BJ (cell line): ENCODE measurements around the gene ITPR3. TPM values are rescaled to one million over a fixed set of nuclear protein-coding genes. Genes with fewer than 3 reads are reported as not detected.
"Not testable (repeated sequence)": the region's sequence is repeated elsewhere in the genome, so short reads cannot be mapped to it uniquely, and the experiment has no call there.

Source experiments
- CTCF ChIA-PET: fragments of 350-600 bp; formaldehyde crosslinking; extraction: SDS; loops from one replicate; lab custom pipeline; 2021; ENCODE audit warnings: antibody characterized with exemption, inconsistent platforms; lab: Yijun Ruan, JAX
- POLR2A ChIA-PET: fragments of 300-600 bp; sonication (Branson Sonifier 250); formaldehyde crosslinking; extraction: SDS; loops from one replicate; lab custom pipeline; 2021; ENCODE audit warnings: antibody characterized with exemption; lab: Charles Lee
- DNase-seq: peaks from one replicate; pipeline ENCODE4 v3.0.0-alpha.2; 2011; ENCODE audit warnings: low read depth
- H3K27me3 ChIP-seq: 2 replicates; pipeline ENCODE4 v1.6.0; 2011; ENCODE audit warnings: low read length; ENCODE audit not compliant: control insufficient read depth, insufficient read depth
- H3K36me3 ChIP-seq: 2 replicates; pipeline ENCODE4 v1.5.1; 2011; ENCODE audit warnings: low read length; ENCODE audit not compliant: control insufficient read depth, insufficient read depth
- H3K4me3 ChIP-seq: 2 replicates; pipeline ENCODE4 v1.5.1; 2011; ENCODE audit warnings: low read depth, mild to moderate bottlenecking, control low read depth, low read length
- polyA plus RNA-seq: library from polyadenylated mRNA; depleted of rRNA; stranded (reverse); fragments of >200 nt; gene quantifications from 2 replicates; pipeline ENCODE4 v1.2.3, GENCODE V29; 2011
- TF ChIP-seq, protein P1 (sequence below): IDR thresholded peaks from 2 replicates; pipeline ENCODE4 v1.5.1; 2011; ENCODE audit warnings: low read depth, mild to moderate bottlenecking, control low read depth, inconsistent platforms, low read length, moderate library complexity; ENCODE audit not compliant: insufficient read depth

Gene ITPR3
- polyA plus RNA-seq, 1 experiment: 16.6 TPM

DNA sequence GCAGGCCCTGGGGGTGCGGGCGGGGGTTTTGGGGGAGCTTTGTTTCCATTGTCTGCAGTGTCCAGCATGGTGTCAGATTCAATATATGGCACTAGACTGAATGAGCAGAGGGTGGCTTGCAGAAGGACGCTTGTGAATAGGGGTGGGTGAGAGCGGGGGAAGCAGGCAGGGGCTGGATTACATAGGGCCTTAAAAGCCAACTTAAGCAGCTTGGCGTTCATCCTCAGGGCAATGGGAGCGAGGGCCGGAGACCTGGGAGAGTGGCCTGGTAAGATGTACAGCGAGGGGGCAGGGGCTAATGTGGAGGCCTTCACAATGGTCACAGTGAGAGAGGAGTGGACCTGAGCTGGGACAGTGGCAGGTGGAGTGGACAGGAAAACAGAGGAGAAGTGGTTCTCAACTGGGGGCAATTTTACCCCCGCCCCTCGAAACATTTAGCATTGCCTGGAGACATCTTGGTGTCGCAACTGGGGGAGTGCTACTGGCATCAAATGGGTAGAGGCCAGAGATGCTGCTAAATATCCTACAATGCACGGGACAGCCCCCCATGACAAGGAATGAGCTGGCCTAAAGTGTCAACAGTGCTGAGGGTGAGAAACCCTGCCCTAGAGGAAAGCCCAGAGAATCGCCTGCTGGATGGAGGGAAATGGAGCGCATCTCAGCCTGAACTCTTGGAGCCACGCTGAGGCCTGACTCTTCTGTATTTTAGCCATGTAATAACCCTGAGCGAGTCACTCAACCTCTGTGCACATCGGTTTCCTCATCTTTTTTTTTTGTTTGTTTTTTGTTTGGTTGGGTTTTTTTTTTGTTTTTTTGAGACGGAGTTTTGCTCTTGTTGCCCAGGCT lies 25.9 kb upstream of the ITPR3 start:
- H3K4me3 ChIP-seq: no peak overlapping the region
- no peak for DNase-seq
- CTCF ChIA-PET: interaction anchor here (0.6 to 3.4 kb wide), 8 partner anchors 9 to 204 kb away, joined by 3 to 15 read pairs (median 4); partner anchors contain the start of gene UQCC2
- POLR2A ChIA-PET: no interaction called here
- H3K36me3 ChIP-seq: no peaks in the 10 kb centered on the region
- H3K27me3 ChIP-seq: no peaks in the 10 kb centered on the region
- TF ChIP-seq, protein P1, sequence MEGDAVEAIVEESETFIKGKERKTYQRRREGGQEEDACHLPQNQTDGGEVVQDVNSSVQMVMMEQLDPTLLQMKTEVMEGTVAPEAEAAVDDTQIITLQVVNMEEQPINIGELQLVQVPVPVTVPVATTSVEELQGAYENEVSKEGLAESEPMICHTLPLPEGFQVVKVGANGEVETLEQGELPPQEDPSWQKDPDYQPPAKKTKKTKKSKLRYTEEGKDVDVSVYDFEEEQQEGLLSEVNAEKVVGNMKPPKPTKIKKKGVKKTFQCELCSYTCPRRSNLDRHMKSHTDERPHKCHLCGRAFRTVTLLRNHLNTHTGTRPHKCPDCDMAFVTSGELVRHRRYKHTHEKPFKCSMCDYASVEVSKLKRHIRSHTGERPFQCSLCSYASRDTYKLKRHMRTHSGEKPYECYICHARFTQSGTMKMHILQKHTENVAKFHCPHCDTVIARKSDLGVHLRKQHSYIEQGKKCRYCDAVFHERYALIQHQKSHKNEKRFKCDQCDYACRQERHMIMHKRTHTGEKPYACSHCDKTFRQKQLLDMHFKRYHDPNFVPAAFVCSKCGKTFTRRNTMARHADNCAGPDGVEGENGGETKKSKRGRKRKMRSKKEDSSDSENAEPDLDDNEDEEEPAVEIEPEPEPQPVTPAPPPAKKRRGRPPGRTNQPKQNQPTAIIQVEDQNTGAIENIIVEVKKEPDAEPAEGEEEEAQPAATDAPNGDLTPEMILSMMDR: no peak

DNA sequence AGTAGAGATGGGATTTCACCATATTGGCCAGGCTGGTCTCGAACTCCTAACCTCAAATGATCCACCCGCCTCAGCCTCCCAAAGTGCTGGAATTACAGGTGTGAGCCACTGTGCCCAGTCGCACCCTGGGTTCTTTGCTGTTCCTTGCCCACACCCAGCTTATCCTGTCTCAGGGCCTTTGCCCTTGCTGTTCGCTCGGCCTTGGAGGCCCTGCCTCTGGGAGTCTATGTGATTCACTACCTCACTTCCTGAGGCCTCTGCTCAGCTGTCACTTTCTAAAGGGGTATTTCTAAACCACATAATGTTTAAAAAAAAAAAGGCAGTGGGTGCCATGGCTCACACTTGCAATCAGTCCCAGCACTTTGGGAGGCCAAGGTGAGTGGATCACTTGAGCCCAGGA lies 24.2 kb upstream of the ITPR3 start:
- DNase-seq, H3K36me3 ChIP-seq, H3K27me3 ChIP-seq, POLR2A ChIA-PET, H3K4me3 ChIP-seq: not testable (repeated sequence)
- CTCF ChIA-PET: interaction anchor here (1.0 to 3.4 kb wide), 4 partner anchors 11 to 166 kb away, joined by 3 to 15 read pairs (median 5); no protein-coding TSS in a partner anchor

DNA sequence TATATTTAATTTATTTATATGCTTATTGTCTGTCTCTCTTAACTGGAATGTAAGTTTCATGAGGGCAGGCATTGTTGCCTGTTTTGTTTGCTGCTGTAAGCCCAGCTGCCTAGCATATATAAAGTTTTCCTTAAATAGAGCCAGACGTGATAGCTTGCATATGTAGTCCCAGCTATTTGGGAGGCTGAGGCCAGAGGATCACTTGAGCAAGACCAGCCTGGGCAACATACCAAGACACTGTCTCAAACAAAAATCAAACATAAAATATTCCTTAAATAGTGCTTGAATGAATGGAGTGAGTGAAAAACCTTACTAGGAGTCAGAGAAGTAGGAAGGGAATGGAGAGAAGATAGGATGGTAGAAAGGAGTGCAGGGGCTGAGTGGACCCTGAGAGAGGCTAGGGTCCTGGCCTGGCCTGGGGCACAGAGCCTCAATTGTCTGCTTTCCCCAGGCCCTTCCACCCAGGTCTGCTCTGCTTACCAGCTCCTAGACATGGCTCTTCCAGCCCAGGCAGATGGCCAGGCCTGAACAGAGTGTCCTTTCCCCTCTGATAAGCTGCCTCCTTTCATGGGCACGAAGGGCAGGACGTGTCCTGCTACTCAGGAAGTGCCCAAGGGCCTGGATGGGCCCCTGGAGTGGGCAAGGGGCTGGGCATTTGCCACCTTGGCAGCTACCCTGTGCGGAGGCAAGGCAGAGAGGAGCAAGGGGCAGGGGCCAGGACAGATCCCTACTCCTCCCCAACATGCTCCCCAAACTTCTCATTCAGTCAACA lies 23.4 kb upstream of the ITPR3 start:
- CTCF ChIA-PET: interaction anchor here (0.6 to 1.8 kb wide), 4 partner anchors 9 to 105 kb away, joined by 3 to 6 read pairs (median 5); no protein-coding TSS in a partner anchor
- TF ChIP-seq, protein P1: no peak
- Histone ChIP-seq H3K4me3 (no peak overlapping the region), H3K27me3 (no peaks in the 10 kb centered on the region), H3K36me3 (no peaks in the 10 kb centered on the region)
- no peak for DNase-seq
- POLR2A ChIA-PET: no interaction called here

DNA sequence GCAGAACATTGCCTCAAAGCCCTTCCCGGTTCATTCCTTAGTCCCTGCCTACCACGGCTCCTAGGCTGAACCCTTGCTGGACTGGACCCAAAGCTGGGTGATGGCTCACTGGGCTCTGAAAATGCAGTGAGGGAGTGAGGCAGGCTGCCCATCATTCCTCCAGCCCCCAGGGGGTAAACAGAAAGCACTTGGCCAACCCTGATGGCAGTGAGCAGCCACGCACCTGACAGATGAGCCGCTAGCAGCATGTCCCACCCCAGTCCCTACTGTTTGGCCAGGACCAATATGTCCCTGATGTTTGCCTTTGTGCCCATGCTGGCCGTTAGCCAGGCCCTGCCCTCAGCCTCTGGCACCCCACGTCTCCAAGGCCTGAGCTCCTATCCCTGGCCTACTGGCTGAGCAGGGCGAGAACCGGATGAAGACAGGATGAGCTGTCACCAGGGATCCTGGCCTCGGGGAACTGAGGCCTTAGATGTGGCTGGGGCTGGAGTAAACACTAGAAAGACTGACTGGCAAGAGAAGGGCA lies 21.6 kb upstream of the ITPR3 start:
- ChIA-PET POLR2A (interaction anchor here (0.5 kb wide), 1 partner anchor 13 kb away, joined by 6 read pairs; no protein-coding TSS in a partner anchor), CTCF (interaction anchor here (0.7 to 1.1 kb wide), 3 partner anchors 8 to 73 kb away, joined by 3 to 7 read pairs (median 3); no protein-coding TSS in a partner anchor)
- TF ChIP-seq, protein P1: no peak
- DNase-seq: no peak
- Histone ChIP-seq H3K4me3 (no peak overlapping the region), H3K36me3 (no peaks in the 10 kb centered on the region), H3K27me3 (no peaks in the 10 kb centered on the region)

DNA sequence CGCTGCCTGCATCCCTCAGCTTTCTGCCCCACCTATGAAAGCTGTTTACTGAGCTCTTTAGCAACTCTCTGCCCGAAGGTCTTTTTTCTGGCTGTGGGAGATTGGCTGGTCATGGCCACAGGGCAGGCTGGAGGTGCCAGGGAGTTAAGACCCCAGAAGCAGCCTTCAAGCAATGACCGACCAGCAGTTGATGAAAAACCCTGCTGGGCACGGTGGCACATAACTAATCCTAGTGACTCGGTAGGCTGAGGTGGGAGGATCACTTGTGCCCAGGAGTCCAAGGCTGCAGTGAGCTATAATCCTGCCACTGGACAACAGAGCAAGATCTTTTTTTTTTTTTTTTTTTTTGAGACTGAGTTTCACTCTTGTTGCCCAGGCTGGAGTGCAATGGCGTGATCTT lies 20.4 kb upstream of the ITPR3 start:
- H3K4me3 ChIP-seq: no peak overlapping the region
- POLR2A ChIA-PET: no interaction called here
- CTCF ChIA-PET: no interaction called here
- H3K36me3 ChIP-seq: no peaks in the 10 kb centered on the region
- TF ChIP-seq, protein P1: no peak
- H3K27me3 ChIP-seq: no peaks in the 10 kb centered on the region
- DNase-seq: no peak
